ENCODE data around the gene CHPT1.

GRCh38 chr12:101695706-101696105 lies 1.7 kb upstream of the CHPT1 start:
- no peak for TF ChIP-seq NFIC (IDR thresholded peaks at IDR 0.05)
- no peak for TF ChIP-seq ZNF830 (CRISPR knock-in tag; IDR thresholded peaks at IDR 0.05)
- no peak for TF ChIP-seq TAF1 (IDR thresholded peaks at IDR 0.05; ENCODE audit: control insufficient read depth, extremely low read depth, insufficient read depth, low read length, severe bottlenecking)
- no peak for TF ChIP-seq NCOA2 (IDR thresholded peaks at IDR 0.05; ENCODE audit: partially characterized antibody in 2 of 2)
- no peak for TF ChIP-seq SFPQ (IDR thresholded peaks at IDR 0.05; ENCODE audit: low read depth, low read length)
- no peak for TF ChIP-seq CTCF (IDR thresholded peaks at IDR 0.05 in 2 of 3, conservative IDR thresholded peaks at IDR 0.05 in 1 of 3; ENCODE audit: insufficient read depth in 2 of 3, low read depth in 1 of 3, low read length in 3 of 3)
- TF ChIP-seq ZNF740 (CRISPR knock-in tag; IDR thresholded peaks at IDR 0.05), result no peak
- no peak for TF ChIP-seq ZNF740 (tag; IDR thresholded peaks at IDR 0.05)
- TF ChIP-seq MYBL2 (IDR thresholded peaks at IDR 0.05; ENCODE audit: low read depth), result no peak
- TF ChIP-seq MYBL2 (CRISPR knock-in tag; IDR thresholded peaks at IDR 0.05; ENCODE audit: borderline replicate concordance), result no peak
- TF ChIP-seq HCFC1 (IDR thresholded peaks at IDR 0.05; ENCODE audit: low read depth, low read length), result no peak
- no peak for TF ChIP-seq HDAC3 (IDR thresholded peaks at IDR 0.05; ENCODE audit: borderline replicate concordance, partially characterized antibody)
- TF ChIP-seq MEF2A (IDR thresholded peaks at IDR 0.05; ENCODE audit: control insufficient read depth, low read depth, low read length), result no peak

All from K562 (cell line).